GF-D8 (cell line): ENCODE measurements around the gene NOP58.
"Not testable (repeated sequence)": the region's sequence is repeated elsewhere in the genome, so short reads cannot be mapped to it uniquely, and the experiment has no call there.

ENCODE experiments used
- DNase-seq: peaks from one replicate; lab custom pipeline; 2025; lab: John Stamatoyannopoulos, UW

Gene NOP58

GRCh38 chr2:202265467-202266277 is at the start of gene NOP58:
NOP58 (plus strand) TSS chr2:202265763; CDS start chr2:202265942, 179 bp downstream.
- DNase-seq: peak; percentile 86

GRCh38 chr2:202221873-202222272 is 43.7 kb upstream of the NOP58 start:
- no peak for DNase-seq

GRCh38 chr2:202237787-202238233 is 27.8 kb upstream of the NOP58 start:
- no peak for DNase-seq

- peak; percentile 69 for DNase-seq
Observed at GRCh38 chr2:202238234-202239197, 27.0 kb upstream of the NOP58 start, which contains the start of gene SUMO1. SUMO1 (minus strand) TSS chr2:202238597; CDS start chr2:202238451, 146 bp downstream.

GRCh38 chr2:202247710-202248109 is 17.9 kb upstream of the NOP58 start:
- DNase-seq: not testable (repeated sequence)

- no peak for DNase-seq
Observed at GRCh38 chr2:202249521-202250253, 15.9 kb upstream of the NOP58 start.

GRCh38 chr2:202251494-202251893 is 14.1 kb upstream of the NOP58 start:
- no peak for DNase-seq

GRCh38 chr2:202261531-202261930 is 4.0 kb upstream of the NOP58 start:
- no peak for DNase-seq

- no peak for DNase-seq
Observed at GRCh38 chr2:202267495-202267894, 1.9 kb downstream of the NOP58 start.

GRCh38 chr2:202269585-202269984 is 4.0 kb downstream of the NOP58 start:
- peak; percentile 40 for DNase-seq

GRCh38 chr2:202270487-202270886 is 4.9 kb downstream of the NOP58 start:
- DNase-seq: no peak

- DNase-seq: not testable (repeated sequence)
Observed at GRCh38 chr2:202276078-202276720, 10.6 kb downstream of the NOP58 start.

- DNase-seq: no peak
Observed at GRCh38 chr2:202278036-202278760, 12.6 kb downstream of the NOP58 start.

GRCh38 chr2:202278944-202279343 is 13.4 kb downstream of the NOP58 start:
- DNase-seq: no peak

GRCh38 chr2:202286595-202286994 is 21.0 kb downstream of the NOP58 start:
- no peak for DNase-seq

GRCh38 chr2:202289394-202290204 is 24.0 kb downstream of the NOP58 start:
- no peak for DNase-seq

GRCh38 chr2:202290316-202290715 is 24.8 kb downstream of the NOP58 start:
- DNase-seq: no peak

- no peak for DNase-seq
Observed at GRCh38 chr2:202290970-202291369, 25.4 kb downstream of the NOP58 start.

GRCh38 chr2:202299712-202300111 is 34.1 kb downstream of the NOP58 start:
- no peak for DNase-seq

- DNase-seq: no peak
Observed at GRCh38 chr2:202306034-202306433, 40.5 kb downstream of the NOP58 start.
